T follicular helper cell (primary cell): ENCODE measurements around the gene KCNH2.

Source experiments
- DNase-seq: peaks from one replicate; pipeline ENCODE4 v3.0.0-alpha.2; 2020; ENCODE audit warnings: low read depth

KCNH2 gene

DNA sequence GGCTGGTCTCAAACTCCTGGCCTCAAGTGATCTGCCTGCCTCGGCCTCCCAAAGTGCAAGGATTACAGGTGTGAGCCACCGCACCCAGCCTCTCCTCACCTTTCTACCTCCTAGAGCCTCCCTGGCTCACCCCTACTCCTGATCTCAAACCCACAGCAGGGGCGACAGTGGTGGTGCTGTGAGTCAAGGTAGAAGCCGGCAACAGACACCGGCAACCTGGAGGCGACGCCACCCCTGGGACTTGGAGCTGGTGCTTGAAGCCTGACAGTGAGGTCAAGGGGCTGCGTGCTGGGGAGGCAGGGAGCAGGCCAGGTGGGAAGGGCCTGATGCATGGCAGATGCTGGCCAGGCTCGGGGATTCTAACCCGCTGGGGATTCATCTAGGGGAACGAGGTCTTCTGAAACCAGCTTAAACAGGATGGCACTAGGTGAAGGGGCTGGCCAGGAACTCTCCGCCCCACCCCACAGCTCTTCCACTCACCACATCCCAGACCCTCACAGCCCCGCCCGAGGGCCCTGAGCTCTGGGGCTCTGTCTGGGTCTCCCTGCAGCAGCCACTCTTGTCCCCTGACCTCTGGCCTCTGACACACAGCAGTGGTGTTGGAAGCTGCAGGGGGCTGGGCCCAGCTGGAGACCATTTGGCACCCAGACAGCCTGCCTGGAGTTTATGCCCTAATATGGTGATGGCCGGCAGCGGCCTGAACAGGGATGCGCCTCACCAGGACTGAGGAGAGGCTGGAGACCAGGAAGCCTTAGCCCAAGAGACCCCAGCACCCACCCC, 16.4 kb downstream of the KCNH2 start:
- DNase-seq = no peak

DNA sequence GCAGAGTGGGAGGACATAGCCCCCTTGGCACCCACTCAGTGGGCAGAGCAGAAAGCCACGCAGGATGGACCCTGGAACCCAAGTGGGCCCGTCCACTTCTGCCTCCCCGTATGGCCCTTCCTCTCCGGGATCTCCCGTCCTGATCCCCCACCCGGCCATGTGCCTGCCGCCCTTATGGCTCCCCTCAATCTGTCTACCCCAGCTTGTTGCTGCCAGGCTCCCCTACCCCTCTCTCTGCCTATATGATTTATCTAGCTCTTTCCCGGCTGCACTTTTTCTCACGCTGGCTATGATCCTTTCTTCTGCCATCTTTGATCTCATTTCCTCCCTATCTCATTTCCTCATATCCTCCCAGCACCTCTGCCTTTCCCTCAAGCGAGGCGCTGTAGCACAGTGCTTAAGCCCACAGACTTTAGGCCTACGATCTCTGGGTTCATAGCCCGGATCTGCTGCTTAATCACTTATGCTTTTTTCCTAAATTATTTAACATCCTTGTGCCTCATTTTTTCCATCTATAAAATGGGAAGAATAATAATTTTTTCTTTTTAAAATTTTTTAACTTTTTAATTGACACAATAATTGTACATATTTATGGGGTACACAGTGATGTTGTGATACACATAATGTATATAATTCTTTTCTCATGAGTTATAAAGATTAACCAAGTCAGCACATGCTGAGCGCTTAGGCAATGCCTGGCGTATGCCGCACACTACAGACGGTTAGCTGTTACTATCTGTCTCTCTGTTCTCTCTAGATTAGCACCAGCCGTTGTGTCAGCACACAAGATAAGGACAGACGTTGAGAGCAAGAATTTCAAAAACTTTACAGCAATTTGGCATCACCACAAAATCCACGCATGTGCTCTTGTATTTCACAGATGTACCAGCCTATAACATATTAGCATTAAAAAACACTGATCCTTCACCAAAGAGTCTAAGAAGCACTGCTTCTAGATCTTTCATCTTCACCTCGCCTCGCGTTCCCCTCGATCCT, 18.1 kb downstream of the KCNH2 start:
- no peak for DNase-seq

DNA sequence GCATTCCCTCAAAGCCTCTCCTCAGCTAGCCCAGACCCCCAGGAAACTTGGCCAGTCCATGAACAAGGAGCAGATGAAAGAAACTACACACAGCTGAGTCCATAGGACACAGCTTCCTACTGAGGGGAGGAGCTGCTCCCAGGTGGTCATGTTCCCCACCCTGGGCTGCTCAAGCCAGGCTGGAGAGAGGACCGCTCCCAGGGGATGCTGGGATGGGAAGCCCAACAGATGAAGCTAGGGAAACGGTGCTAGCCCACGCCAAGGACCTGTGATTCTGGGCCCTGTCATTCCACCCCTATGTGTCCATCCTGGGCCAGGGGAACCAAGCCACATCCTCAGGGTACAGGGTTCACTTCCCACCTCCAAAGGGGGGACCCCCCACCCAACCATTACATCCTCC, 19.0 kb downstream of the KCNH2 start:
- DNase-seq = no peak

DNA sequence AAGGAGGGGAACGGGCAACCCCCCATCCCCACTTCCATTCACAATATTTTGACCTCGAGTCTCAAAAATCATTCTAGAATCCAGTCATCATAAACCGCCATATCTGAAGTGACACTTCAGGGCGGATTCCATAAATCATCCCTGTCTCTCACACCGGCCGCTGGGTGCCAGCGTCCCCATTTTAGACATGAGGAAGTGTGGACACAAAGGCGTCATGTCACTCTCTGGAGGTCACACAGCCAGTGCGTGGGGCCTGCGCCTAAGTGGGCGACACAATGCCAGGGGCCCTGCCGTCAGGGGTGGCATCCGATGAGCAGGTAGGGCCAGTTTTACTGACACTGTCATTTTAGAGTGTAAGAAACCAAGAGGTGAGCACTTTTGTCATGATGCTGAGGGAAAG, 19.5 kb downstream of the KCNH2 start:
- DNase-seq = no peak

DNA sequence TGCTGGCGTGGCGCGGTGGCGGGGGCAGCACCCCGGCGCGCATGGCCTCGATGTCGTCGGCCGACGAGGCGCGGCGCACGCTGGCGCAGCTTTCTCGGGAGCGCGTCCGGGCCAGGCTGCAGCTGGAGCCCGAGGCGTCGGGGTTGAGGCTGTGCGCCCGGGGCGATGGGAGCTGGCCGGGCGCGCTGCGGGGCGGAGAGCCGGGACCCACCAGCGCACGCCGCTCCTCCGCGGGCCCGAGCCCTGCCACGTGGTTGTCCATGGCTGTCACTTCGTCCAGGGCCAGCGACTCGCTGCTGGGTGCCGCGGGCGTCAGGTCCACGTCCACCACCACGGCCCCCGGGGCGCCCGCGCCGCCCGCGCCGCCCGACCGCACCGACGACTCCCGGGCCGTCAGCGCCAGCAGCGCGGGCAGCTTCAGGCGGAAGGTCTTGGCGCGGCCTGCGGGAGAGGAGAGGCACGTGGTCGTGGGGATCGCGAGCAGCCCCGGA, 20.0 kb downstream of the KCNH2 start:
- no peak for DNase-seq

DNA sequence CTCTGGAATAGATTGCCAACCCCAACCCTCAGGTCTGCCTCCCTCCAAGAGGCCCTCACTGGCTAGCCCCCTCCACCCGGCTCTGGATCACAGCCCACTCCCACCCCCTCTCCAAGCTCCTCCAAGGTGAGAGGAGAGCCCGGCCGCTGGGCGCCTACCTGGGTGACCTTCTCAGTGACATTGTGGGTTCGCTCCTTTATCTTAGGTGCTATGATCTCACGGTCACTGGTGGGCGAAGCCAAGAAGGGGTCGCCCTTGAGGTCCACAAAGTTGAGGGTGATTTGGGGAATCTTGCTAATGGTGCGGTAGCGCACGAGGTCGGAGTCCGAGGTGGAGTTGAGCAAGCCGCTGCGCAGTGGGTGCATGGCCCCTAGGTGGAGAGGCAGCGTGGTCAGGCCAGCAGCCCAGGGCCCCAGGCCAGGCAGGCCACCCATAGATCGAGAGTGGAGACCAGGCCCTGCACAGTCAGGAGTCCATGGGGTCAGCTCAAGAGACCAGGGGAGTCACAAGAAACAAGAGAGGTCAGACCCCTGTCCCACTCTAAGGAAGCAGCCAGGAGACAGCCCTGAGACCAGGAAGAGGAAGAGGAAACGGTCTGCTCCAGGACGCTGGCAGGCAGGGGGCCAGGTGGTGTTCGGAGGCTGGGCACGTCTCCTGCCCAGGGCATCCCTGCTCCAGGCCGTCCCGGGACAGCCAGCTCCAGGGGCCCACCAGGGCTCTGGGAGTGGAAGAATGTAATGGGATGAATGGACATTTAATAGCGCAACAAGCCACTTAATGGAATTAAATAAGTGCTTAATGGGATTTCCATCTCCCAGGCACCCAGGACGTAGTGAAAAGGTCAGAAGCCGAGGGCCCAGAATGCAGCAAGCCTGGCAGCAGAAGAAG, 20.7 kb downstream of the KCNH2 start:
- no peak for DNase-seq

DNA sequence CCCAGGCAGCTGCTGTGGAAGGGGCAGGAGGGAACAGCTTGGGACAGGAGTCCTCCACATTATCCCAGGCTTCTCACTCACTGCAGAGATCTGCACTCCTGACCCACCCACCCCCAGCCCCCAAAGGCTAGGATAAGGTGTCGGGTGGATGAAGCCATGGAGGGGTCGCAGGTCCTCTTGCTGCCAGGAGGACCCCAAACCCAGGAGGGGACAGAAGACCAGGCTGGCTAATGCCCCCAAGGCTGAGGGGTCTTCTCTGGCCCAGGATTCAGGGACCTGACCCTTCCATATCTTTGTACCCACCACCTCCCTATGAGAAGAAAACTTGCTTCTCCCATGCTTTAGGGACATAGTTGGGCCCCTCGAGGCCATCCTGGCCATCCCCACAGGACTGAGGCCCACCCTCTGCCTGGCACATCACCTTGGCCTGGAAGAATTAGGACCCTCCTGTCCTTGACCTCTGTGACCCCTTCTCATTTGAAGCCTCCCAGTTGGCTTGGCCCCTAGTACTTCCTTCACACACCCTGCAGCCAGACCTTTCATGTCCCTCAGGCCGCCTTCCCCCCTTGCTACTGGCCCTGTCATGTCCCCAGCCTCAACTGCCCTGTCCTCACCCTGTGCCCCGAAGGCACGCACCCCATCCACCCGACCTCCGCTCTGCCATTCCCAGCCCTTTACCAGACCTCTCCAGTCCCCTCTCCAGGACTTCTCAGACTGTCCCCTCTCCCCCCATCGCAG, 21.6 kb downstream of the KCNH2 start:
- DNase-seq = no peak

DNA sequence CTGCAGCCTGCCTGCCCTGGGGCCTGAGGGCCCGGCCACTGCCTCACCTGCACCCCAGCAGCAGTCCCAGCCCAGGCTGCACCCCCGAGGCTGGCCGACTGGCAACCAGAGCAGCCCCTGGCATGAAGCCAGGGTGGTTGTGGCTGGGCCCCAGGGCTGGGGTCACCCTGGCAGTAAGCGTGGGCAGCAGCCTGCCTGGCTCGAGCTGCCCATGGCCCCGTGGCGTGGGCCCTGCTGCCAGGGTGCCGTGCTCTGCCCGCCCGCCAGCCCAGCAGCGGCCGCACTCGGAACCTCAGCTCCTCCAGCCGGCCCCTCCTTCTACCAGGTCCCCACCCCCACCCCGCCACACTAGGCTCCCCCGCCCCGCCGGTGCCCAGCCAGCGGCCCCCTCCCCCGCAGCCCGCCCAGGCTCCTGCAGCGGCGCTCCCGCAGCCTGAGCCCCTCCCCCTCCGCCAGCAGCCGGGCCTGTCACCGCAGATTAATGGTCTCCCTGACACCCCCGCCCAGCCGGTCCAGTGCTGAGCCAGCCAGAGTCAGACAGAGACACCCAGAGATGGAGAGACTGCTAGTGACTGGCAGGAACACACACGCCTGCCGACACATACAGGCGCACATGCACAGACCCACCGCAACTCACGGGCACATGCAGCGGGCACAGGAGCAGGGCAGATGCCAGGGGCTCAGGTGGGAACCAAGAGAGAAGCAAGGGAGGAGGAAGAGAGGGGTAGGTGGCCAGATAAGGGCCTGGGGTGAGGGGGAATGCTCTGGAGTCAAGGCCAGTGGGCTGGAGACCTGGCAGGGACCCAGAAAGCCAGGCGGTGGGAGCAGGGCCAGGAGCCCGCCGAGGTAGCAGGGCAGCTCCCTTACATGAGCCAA, 22.4 kb downstream of the KCNH2 start:
- no peak for DNase-seq

DNA sequence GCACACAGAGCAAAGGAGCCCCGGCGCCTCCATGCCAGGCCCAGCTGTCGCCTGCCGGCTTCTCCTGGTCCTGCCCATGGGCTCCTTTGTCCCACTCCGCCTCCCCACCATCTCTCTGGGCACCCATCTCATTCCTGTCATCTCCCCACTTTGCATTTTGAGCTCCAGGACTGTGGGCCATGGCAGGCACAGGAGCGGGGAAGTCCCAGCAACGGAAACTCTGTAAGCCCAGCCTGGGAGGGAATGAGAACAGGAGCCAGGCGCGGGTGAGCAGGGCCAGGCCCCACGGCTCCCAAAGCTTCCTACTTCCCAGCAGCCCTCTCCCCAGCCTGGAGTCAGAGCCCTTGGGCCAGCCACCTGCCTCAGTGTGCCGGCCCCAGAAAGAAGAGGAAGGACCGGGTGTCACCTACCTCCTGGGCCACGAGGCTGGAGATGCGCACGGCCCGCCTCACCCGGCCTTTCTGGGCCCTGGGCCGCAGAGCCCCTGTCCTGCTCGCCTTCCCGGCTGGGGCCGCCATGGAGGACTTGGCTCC, 23.1 kb downstream of the KCNH2 start:
- DNase-seq = no peak

DNA sequence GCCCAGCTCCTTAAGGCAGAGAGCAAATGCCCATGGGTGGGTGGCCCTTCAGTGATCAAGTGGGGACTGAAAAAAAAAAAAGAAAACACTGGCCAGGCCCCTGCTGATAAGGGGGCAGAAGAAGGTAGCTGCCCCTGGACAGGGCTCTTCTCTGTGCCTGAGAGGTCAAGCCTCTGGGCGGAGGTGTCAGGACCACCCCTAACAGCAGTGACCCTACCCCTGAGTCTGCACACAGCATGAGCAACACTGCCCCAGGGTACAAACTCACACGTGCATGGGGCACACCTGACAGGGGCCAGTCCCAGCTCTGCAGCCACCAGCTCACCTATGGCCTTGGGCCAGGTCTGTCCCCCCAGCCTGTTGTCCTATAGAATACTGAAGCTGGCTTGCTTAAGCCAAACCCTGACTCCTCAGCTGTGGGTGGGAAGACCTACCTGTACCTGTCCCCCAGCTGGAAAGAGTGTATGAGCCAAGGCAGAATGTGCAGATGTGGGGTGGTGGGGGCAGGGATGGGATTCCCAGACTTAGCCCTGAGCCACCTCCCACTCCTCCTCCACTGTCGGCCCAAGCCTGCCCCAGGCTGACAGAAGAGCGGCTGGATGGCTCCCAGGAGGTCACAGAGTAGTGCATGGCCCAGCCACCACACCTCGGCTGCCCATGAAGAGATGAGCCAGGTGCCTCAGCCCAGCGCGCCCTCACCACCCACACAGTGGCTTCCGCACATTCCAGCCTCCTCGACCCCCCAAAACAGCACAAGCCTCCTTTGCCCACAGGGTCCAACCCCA, 23.7 kb downstream of the KCNH2 start:
- DNase-seq = no peak

DNA sequence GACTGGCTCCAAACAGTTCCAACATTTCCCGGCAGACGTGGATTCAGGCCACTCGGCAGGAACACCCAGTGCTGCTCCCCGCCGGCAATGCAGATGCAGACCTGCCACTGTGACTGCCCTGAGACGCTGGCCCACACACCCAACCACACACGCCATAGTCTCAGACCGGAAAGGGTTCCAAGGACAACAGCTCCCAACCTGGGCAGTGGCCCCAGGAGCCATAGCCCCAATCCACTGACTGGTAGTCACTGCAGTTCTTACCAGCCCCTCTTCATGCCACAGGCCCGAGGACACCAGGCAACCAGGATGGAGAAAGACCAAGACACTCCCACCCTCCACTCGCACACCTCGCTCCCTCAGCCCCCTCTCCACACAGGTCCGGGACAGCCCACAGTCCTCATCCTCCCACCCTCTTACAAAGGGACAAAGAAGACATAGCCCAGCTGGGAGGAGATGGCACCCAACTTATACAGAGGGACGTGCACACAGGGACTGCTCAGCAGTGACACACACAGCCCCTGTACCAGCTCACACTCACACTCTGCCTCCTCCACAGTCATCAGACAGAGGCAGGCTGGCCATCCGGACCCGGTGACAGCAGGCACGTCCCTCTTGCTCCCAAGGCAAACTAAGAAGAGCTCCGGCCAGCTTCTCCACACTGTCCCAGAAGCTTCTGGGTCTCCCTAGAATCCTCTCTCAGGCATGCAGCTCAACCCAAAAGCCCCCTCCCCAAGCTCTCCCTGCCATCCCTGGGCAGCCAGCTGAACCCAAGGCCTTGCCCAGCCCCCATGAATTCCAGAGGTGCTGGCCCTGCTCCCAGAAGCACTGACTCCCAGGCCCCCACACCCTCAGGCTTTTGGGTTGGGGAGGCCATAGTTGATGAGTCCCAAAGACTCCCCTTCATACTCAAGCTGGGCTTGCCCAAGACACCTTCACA, 24.8 kb downstream of the KCNH2 start:
- DNase-seq = no peak

DNA sequence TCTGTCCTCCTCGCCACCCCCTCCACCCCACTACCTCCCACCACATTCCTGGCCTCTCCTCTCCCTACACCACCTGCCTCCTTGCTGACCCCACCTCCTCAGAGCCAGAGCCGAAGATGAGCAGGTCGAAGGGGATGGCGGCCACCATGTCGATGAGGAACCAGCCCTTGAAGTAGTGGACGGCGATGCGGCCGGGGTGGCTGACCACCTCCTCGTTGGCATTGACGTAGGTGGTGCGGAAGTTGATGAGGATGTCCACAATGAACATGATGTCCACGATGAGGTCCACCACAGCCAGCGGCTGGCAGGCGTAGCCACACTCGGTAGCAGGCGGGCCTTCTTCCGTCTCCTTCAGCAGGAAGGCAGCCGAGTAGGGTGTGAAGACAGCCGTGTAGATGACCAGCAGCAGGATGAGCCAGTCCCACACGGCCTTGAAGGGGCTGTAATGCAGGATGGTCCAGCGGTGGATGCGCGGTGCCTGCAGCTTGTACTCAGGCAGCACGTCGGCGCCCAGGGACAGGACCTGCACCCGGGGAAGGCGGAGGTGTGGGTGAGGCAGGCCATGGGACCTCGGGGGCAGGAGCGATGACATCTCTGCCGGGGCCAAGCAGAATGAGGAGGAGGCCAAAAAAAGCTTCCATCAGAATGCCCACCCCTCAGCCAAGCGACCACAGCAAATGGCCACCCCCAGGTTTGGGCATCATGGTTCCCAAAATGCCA, 25.6 kb downstream of the KCNH2 start:
- no peak for DNase-seq

DNA sequence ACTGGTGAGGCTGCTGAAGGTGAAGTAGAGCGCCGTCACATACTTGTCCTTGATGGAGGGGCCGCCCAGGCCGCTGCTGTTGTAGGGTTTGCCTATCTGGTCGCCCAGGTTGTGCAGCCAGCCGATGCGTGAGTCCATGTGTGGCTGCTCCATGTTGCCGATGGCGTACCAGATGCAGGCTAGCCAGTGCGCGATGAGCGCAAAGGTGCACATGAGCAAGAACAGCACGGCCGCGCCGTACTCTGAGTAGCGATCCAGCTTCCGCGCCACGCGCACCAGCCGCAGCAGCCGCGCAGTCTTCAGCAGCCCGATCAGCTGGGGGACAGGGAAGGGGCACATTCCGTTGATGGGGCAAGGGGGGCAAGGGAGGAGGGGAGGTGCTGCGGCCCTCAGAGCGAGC, 26.6 kb downstream of the KCNH2 start:
- no peak for DNase-seq

DNA sequence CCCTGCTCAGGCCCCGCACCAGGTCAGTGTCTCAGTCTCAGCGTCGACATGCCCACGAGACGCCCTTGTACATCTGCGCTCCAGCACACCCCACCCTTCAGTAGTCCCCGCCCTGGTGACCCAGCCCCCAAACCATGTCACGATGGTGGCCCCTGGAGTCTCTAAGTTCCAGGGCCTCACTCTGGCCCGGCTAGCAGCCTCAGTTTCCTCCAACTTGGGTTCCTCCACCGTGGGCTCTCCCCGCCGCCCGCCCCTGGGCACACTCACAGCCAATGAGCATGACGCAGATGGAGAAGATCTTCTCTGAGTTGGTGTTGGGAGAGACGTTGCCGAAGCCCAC, 27.0 kb downstream of the KCNH2 start:
- no peak for DNase-seq

DNA sequence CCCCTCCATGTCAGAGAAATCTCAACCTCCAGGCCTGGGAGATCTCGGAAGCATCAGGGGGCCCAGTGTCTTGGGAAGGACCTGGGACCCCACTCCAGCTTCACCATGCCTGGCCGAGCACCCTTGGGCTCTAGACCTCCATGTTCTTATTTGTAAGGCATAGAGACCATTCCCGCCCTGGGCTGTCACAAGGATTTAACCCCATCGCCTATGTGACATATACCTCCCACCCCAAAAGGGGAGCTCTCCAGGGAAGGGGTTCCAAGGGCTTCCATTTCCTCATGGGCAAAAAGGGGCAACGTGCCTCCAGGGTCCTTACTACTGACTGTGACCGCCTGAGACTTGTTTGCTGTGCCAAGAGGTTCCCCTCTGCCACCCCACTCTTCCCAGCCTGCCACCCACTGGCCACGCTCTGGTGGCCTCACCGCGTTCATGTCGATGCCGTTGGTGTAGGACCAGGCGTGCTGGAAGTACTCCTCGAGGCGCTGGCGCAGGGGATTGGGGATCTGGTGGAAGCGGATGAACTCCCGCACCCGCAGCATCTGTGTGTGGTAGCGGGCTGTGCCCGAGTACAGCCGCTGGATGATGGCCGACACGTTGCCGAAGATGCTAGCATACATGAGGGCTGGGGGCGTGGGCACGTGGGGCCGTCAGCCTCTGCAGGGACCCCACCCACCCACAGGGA, 27.5 kb downstream of the KCNH2 start:
- no peak for DNase-seq

DNA sequence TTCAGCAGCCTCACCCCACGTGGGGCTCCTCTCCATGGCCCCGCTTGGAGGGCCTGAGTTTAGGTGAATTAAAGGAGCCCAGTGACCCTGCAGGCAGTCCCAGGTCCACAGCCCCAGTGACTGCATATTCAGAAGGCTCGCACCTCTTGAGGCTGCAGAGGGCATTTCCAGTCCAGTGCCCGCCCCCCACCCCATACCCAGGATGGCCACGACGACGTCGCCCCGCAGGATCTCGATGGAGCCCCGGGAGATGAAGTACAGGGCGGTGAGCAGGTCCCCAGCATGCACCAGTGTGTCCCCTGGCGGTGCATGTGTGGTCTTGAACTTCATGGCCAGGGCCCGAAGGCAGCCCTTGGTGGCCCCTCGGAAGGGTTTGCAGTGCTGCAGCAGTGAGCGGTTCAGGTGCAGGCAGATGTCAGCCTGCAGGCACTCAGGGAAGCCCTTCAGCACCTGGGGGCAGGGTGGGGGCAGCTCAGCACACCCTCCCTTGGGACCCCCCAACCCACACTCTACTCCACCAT, 28.1 kb downstream of the KCNH2 start:
- no peak for DNase-seq

DNA sequence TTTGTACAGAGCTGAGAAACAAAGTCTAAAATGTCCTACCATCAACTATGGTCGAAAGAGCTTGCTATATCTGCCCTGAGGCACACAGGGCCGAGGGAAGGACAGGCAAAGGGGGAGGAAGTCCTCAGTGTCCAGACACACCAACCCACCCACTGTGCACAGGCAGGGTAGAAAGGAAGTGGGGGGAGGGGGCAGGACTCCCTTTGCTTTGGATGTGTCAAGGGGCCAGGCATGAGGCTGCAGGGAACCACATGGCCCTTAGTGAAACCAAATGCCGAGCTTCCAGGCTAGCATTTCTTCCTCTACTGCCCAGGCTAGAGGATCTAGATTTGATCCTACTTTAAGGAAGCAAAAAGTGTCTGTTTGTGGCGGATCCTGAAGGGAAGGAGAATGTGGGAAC, 28.6 kb downstream of the KCNH2 start:
- no peak for DNase-seq
